GM13977 (cell line): Measurements from ENCODE around the gene KRT12.

Experiments used
- DNase-seq: peaks from one replicate; pipeline ENCODE4 v3.0.0; 2012; ENCODE audit warnings: low spot score
- in situ Hi-C: fragments of 300-500 bp; cut with MboI; formaldehyde crosslinking; loops from one replicate; pipeline ENCODE4 v1.12.0; 2022; ENCODE audit warnings: low sequenced_read_pairs, low pct_unique_long_range_greater_than_20kb, mixed read lengths, inconsistent platforms; ENCODE audit not compliant: unreplicated experiment
- TF ChIP-seq, protein P1 (sequence below): IDR thresholded peaks from 2 replicates; pipeline ENCODE4 v1.5.1; 2012; ENCODE audit warnings: mild to moderate bottlenecking, control low read depth; ENCODE audit not compliant: insufficient read depth; ENCODE audit errors: extremely low read depth, missing control alignments

The KRT12 gene

DNA sequence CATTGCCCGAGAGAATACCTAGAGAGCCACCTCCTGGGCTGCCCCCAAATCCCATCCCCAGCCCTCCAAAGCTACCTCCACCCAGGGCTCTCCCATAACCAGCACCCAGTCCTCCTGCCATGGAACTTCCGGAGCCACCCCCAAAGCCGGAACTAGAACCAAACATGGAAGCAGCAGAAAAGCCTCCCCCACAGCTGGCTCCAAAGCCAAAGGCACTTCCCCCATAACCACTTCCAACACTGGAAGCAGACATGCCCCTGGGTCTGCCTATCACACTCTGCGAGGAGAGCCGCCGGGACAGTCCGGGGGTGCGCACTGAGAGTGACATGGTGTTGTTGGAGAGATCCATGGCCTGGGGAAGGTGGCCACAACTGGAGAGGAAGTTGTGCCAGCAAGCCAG lies at the start of gene KRT12:
Gene KRT12 (minus strand): TSS at position 386 of the 400 bp plus-strand sequence. CDS start 37 bp downstream, at position 349.
- no peak for DNase-seq
- in situ Hi-C loops = no loop called here
- TF ChIP-seq, protein P1, sequence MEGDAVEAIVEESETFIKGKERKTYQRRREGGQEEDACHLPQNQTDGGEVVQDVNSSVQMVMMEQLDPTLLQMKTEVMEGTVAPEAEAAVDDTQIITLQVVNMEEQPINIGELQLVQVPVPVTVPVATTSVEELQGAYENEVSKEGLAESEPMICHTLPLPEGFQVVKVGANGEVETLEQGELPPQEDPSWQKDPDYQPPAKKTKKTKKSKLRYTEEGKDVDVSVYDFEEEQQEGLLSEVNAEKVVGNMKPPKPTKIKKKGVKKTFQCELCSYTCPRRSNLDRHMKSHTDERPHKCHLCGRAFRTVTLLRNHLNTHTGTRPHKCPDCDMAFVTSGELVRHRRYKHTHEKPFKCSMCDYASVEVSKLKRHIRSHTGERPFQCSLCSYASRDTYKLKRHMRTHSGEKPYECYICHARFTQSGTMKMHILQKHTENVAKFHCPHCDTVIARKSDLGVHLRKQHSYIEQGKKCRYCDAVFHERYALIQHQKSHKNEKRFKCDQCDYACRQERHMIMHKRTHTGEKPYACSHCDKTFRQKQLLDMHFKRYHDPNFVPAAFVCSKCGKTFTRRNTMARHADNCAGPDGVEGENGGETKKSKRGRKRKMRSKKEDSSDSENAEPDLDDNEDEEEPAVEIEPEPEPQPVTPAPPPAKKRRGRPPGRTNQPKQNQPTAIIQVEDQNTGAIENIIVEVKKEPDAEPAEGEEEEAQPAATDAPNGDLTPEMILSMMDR = no peak

GRCh38 chr17:40916366-40916765 lies 49.3 kb upstream of the KRT12 start:
- TF ChIP-seq, protein P1 = no peak
- no peak for DNase-seq
- in situ Hi-C loops = loop anchor here (25.0 kb wide), 1 partner anchor 746 kb away; no protein-coding TSS in a partner anchor

- in situ Hi-C loops = loop anchor here (25.0 kb wide), 1 partner anchor 747 kb away; no protein-coding TSS in a partner anchor
- DNase-seq = peak; percentile 58
- TF ChIP-seq, protein P1 = no peak
These were observed 48.8 kb upstream of the KRT12 start for GRCh38 chr17:40915721-40916256.

DNA sequence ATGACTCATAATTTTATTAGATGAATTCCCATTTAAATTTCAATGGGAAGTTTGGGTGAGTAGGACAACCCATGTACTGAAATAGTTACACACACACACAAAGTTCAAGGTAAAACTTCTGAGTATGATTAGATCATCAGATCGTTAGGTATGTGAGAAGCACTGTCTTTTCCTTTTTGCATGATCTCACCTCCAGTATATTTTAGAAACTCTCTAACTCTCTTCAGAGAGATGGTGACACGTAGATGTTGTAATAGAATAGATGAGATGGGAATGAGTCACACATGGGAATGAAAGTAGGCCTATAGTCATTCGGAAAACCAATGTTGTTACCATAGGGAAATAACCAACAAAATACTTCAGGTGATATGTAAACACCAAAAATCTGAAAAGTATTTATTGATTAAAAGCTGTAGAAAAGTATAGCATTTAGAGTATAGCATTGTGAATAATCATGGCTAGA lies 48.2 kb upstream of the KRT12 start:
- TF ChIP-seq, protein P1 = no peak
- in situ Hi-C loops = loop anchor here (25.0 kb wide), 1 partner anchor 747 kb away; no protein-coding TSS in a partner anchor
- peak; percentile 59 for DNase-seq

DNA sequence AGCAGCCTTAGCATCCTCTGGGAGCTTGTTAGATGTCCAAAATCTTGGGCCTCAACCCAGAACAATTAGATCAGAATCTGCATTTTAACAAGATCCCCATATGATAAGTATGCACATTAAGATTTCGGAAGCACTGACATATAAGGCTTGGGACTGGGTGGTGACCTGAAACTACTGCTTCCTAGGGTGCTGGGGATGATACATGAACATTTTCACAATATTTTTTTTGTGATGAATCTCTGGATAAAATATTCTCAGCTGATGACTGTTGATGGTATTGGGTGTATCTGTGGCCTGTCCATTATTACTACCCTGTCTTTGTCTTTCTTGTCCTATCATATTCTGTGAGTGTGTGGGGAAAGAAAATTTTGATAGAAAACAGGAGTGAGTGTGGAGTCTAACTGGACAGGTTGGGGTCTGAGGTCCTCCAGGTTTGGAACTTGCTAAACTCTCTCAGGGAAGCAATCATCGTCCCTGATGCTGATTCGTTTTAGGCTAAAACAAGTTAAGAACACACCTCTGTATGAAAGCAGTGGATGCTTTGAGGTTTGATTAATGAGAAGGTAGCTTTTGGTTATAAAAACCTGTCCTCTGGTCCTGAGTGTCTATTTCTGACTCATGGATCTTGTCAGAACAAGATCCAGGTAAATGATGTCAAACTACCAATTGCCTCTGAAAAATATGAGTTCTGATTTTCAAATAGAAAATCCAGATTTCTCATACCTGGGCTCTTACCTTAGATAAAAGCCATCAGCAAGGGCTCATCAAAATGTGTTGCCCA lies 47.2 kb upstream of the KRT12 start:
- TF ChIP-seq, protein P1 = no peak
- no peak for DNase-seq
- in situ Hi-C loops = loop anchor here (25.0 kb wide), 1 partner anchor 748 kb away; no protein-coding TSS in a partner anchor

DNA sequence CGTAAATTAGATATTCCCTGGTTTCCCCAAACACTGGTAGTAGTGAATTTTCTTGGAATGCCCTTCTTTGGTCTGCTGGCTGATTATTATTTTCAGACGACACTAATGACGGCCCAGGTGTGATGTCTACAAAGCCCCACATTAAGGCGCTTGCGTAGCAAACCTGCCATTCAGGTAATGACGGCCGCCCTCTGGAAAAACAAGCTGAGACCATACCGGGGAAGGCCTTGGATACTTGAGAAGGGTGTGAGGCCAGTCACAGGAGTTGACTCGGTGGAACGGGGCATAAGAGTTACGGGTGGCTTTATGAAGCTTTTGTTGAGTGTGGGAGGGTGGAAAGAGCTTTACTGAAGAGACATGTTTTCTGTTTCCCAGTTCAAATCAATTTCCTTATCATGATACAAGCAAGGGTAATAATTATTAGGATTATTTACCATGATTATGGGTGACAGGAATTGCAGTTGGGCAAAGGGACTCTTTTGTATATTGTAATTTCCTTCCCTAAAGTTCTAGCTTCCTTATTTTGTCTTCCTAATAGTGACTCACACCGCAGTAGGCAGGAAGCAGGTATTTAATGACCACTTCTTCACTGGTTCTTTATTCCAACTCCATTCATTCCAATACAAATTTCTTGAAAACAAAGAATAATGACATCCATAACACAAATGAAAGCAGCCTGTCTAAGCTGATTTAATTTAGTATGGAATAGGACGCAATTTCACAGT lies 45.6 kb upstream of the KRT12 start:
- DNase-seq = no peak
- in situ Hi-C loops = loop anchor here (25.0 kb wide), 1 partner anchor 750 kb away; no protein-coding TSS in a partner anchor
- TF ChIP-seq, protein P1 = no peak
